ENCODE results near the gene ADGRL4. TPM values are rescaled to one million over a fixed set of nuclear protein-coding genes. Genes with fewer than 3 reads are reported as not detected.

The ADGRL4 gene
- polyA plus RNA-seq, 1 donor (not counting 4 experiments of a cell fraction or from before 2014, with no cell fraction given), result not detected

- Histone ChIP-seq H3K36me3 (ENCODE audit: control insufficient read depth in 2 of 2, extremely low read depth in 1 of 2, insufficient read depth in 2 of 2, low read length in 2 of 2) (no peaks in the 10 kb centered on the region), H3K9me3 (ENCODE audit: control insufficient read depth, low read depth, low read length) (no peaks in the 10 kb centered on the region), H3K27me3 (ENCODE audit: control insufficient read depth, extremely low read depth, insufficient read depth, low read length) (no peaks in the 10 kb centered on the region), H3K79me2 (ENCODE audit: control insufficient read depth, insufficient read depth, low read length) (no peaks in the 10 kb centered on the region), H3K27ac (ENCODE audit: control insufficient read depth, insufficient read depth, low read length) (no peak overlapping the region), H2AFZ (ENCODE audit: control insufficient read depth, low read length) (no peak overlapping the region), H3K9me1 (ENCODE audit: control insufficient read depth, extremely low read depth, insufficient read depth, low read length) (no peaks in the 10 kb centered on the region), H3K4me1 (ENCODE audit: control insufficient read depth, extremely low read depth, insufficient read depth, low read length) (no peaks in the 10 kb centered on the region), H4K20me1 (ENCODE audit: control insufficient read depth, extremely low read depth, insufficient read depth, low read length) (no peaks in the 10 kb centered on the region), H3K4me3 (ENCODE audit: control insufficient read depth in 2 of 3, extremely low read depth in 1 of 3, insufficient read depth in 2 of 3, low read depth in 1 of 3, low read length in 3 of 3) (no peak overlapping the region), H3K4me2 (ENCODE audit: control insufficient read depth, extremely low read depth, insufficient read depth, low read depth, low read length) (no peak overlapping the region), H3K9ac (ENCODE audit: control insufficient read depth, extremely low read depth, insufficient read depth, low read length) (no peak overlapping the region)
- TF ChIP-seq CTCF (optimal IDR thresholded peaks at IDR 0.05 in 1 of 3, IDR thresholded peaks at IDR 0.05 in 1 of 3, conservative IDR thresholded peaks at IDR 0.05 in 1 of 3; ENCODE audit: extremely low read depth in 1 of 3, insufficient read depth in 2 of 3, low read length in 3 of 3), result no peak
- no peak for TF ChIP-seq EZH2 (IDR thresholded peaks at IDR 0.05; ENCODE audit: low read length)
- DNase-seq (ENCODE audit: low read depth, low spot score), result no peak
- dilution Hi-C loops (cut with MboI; ENCODE audit: extremely low pct_ligation_motif_present, low sequenced_read_pairs), result no loop called here
- no peak for FAIRE-seq
Observed at GRCh38 chr1:78864175-78864574, 142.4 kb downstream of the ADGRL4 start.

GRCh38 chr1:78856096-78856495, 150.4 kb downstream of the ADGRL4 start:
- dilution Hi-C loops (cut with MboI; ENCODE audit: extremely low pct_ligation_motif_present, low sequenced_read_pairs), result no loop called here
- no peaks in the 10 kb centered on the region for H3K36me3 ChIP-seq (ENCODE audit: control insufficient read depth in 2 of 2, extremely low read depth in 1 of 2, insufficient read depth in 2 of 2, low read length in 2 of 2)
- H2AFZ ChIP-seq (ENCODE audit: control insufficient read depth, low read length), result no peak overlapping the region
- H3K9ac ChIP-seq (ENCODE audit: control insufficient read depth, extremely low read depth, insufficient read depth, low read length), result no peak overlapping the region
- H3K9me3 ChIP-seq (ENCODE audit: control insufficient read depth, low read depth, low read length), result no peaks in the 10 kb centered on the region
- H3K4me2 ChIP-seq (ENCODE audit: control insufficient read depth, extremely low read depth, insufficient read depth, low read depth, low read length), result no peak overlapping the region
- TF ChIP-seq CTCF (optimal IDR thresholded peaks at IDR 0.05 in 1 of 3, IDR thresholded peaks at IDR 0.05 in 1 of 3, conservative IDR thresholded peaks at IDR 0.05 in 1 of 3; ENCODE audit: extremely low read depth in 1 of 3, insufficient read depth in 2 of 3, low read length in 3 of 3) (no peak), EZH2 (IDR thresholded peaks at IDR 0.05; ENCODE audit: low read length) (no peak)
- FAIRE-seq (no peak), DNase-seq (ENCODE audit: low read depth, low spot score) (no peak)
- no peaks in the 10 kb centered on the region for H4K20me1 ChIP-seq (ENCODE audit: control insufficient read depth, extremely low read depth, insufficient read depth, low read length)
- no peaks in the 10 kb centered on the region for H3K79me2 ChIP-seq (ENCODE audit: control insufficient read depth, insufficient read depth, low read length)
- no peak overlapping the region for H3K4me3 ChIP-seq (ENCODE audit: control insufficient read depth in 2 of 3, extremely low read depth in 1 of 3, insufficient read depth in 2 of 3, low read depth in 1 of 3, low read length in 3 of 3)
- H3K27me3 ChIP-seq (ENCODE audit: control insufficient read depth, extremely low read depth, insufficient read depth, low read length), result no peaks in the 10 kb centered on the region
- no peaks in the 10 kb centered on the region for H3K4me1 ChIP-seq (ENCODE audit: control insufficient read depth, extremely low read depth, insufficient read depth, low read length)
- no peaks in the 10 kb centered on the region for H3K9me1 ChIP-seq (ENCODE audit: control insufficient read depth, extremely low read depth, insufficient read depth, low read length)
- no peak overlapping the region for H3K27ac ChIP-seq (ENCODE audit: control insufficient read depth, insufficient read depth, low read length)
